Keratinocyte (primary cell): ENCODE measurements around the gene FAM53B. TPM values are rescaled to one million over a fixed set of nuclear protein-coding genes. Genes with fewer than 3 reads are reported as not detected.

Source experiments
- DNase-seq: peaks from one replicate; pipeline ENCODE4 v3.0.0-alpha.2; 2011; ENCODE audit warnings: low read depth, missing footprints, low spot score
- FAIRE-seq: peaks from 2 replicates; lab custom pipeline; 2011; peaks lifted over from hg19 to GRCh38; lab: Jason Lieb, UNC
- H2AFZ ChIP-seq: 2 replicates; pipeline ENCODE4 v1.6.0; 2012; ENCODE audit warnings: low read length, control low read depth, inconsistent platforms; ENCODE audit not compliant: control insufficient read depth
- H3K27ac ChIP-seq: 2 replicates; pipeline ENCODE4 v1.5.1; 2011; ENCODE audit warnings: low read length; ENCODE audit not compliant: control insufficient read depth, insufficient read depth
- H3K27me3 ChIP-seq: 3 replicates; pipeline ENCODE4 v1.6.0; 2011; ENCODE audit warnings: low read length; ENCODE audit not compliant: control insufficient read depth, insufficient read depth; ENCODE audit errors: extremely low read depth
- H3K36me3 ChIP-seq, 2 experiments: 2 replicates in 1 of 2; 3 replicates in 1 of 2; pipeline ENCODE4 v1.5.1; 2011; ENCODE audit warnings: low read length in 2 of 2, mild to moderate bottlenecking in 1 of 2; ENCODE audit not compliant: control insufficient read depth in 2 of 2, insufficient read depth in 2 of 2; ENCODE audit errors: extremely low read depth in 1 of 2
- H3K4me1 ChIP-seq: 3 replicates; pipeline ENCODE4 v1.5.1; 2011; ENCODE audit warnings: low read length; ENCODE audit not compliant: control insufficient read depth, insufficient read depth; ENCODE audit errors: extremely low read depth
- H3K4me2 ChIP-seq: 3 replicates; pipeline ENCODE4 v1.6.0; 2011; ENCODE audit warnings: low read depth, low read length; ENCODE audit not compliant: control insufficient read depth, insufficient read depth; ENCODE audit errors: extremely low read depth
- H3K4me3 ChIP-seq, 3 experiments: fragments of 200-600 bp in 1 of 3; sonication (generic) in 1 of 3; 2 replicates in 2 of 3; 3 replicates in 1 of 3; pipeline ENCODE4 v1.5.1; 2011 to 2016; ENCODE audit warnings: low read length in 3 of 3, mild to moderate bottlenecking in 3 of 3, control low read depth in 2 of 3, inconsistent platforms in 1 of 3, low read depth in 1 of 3, mixed read lengths in 1 of 3, mixed run types in 1 of 3, moderate library complexity in 1 of 3; ENCODE audit not compliant: control insufficient read depth in 2 of 3, insufficient read depth in 2 of 3; ENCODE audit errors: extremely low read depth in 1 of 3
- H3K79me2 ChIP-seq: 2 replicates; pipeline ENCODE4 v1.6.0; 2012; ENCODE audit warnings: low read length; ENCODE audit not compliant: control insufficient read depth, insufficient read depth
- H3K9ac ChIP-seq: 3 replicates; pipeline ENCODE4 v1.6.0; 2011; ENCODE audit warnings: low read length; ENCODE audit not compliant: control insufficient read depth, insufficient read depth; ENCODE audit errors: extremely low read depth
- H3K9me1 ChIP-seq: 3 replicates; pipeline ENCODE4 v1.6.0; 2011; ENCODE audit warnings: low read length; ENCODE audit not compliant: control insufficient read depth, insufficient read depth; ENCODE audit errors: extremely low read depth
- H3K9me3 ChIP-seq: 2 replicates; pipeline ENCODE4 v1.5.1; 2012; ENCODE audit warnings: low read depth, low read length; ENCODE audit not compliant: control insufficient read depth
- H4K20me1 ChIP-seq: 3 replicates; pipeline ENCODE4 v1.6.0; 2011; ENCODE audit warnings: low read length; ENCODE audit not compliant: control insufficient read depth, insufficient read depth; ENCODE audit errors: extremely low read depth
- EZH2 ChIP-seq: IDR thresholded peaks from one replicate; pipeline ENCODE4 v1.6.1; 2012; ENCODE audit warnings: inconsistent platforms, mild to moderate bottlenecking, low read length, moderate library complexity
- dilution Hi-C: fragments of 300-500 bp; cut with MboI; formaldehyde crosslinking; loops from one replicate; pipeline ENCODE4 v1.7.0; 2020; ENCODE audit warnings: low sequenced_read_pairs; ENCODE audit not compliant: extremely low pct_ligation_motif_present
- polyA plus RNA-seq, 5 experiments: library from polyadenylated mRNA; depleted of rRNA in 3 of 5; stranded (reverse) in 3 of 5; stranded (forward) in 1 of 5; unstranded in 1 of 5; fragments of >200 nt; gene quantifications; 1 replicate in 1 of 5; 2 replicates in 3 of 5; 3 replicates in 1 of 5; pipeline versions ENCODE4 v1.2.1 to v1.2.3, GENCODE V29; 2011 to 2012; ENCODE audit warnings: missing spikeins in 2 of 5, low read depth in 1 of 5, low replicate concordance in 1 of 5
- TF ChIP-seq, protein P1 (sequence below), 3 experiments: IDR thresholded peaks in 1 of 3; conservative IDR thresholded peaks in 1 of 3; optimal IDR thresholded peaks in 1 of 3; 2 replicates in 2 of 3; 3 replicates in 1 of 3; pipeline versions ENCODE3 to v1.5.1; 2011; ENCODE audit warnings: low read length in 3 of 3, mild to moderate bottlenecking in 3 of 3, moderate library complexity in 2 of 3, control low read depth in 1 of 3, inconsistent platforms in 1 of 3; ENCODE audit not compliant: insufficient read depth in 2 of 3; ENCODE audit errors: extremely low read depth in 1 of 3

Gene FAM53B
- polyA plus RNA-seq, 1 donor (not counting 4 experiments of a cell fraction or from before 2014, with no cell fraction given): 8.6 TPM

GRCh38 chr10:124616836-124617130 lies 127.4 kb downstream of the FAM53B start:
- DNase-seq (no peak), FAIRE-seq (no peak)
- H3K4me2 ChIP-seq: no peak overlapping the region
- H3K27me3 ChIP-seq: no peaks in the 10 kb centered on the region
- no peak overlapping the region for H3K9ac ChIP-seq
- H3K9me3 ChIP-seq: no peaks in the 10 kb centered on the region
- H3K4me3 ChIP-seq: no peak overlapping the region
- peaks cover 3 to 7% of the 10 kb centered on the region in 2 experiments for H3K36me3 ChIP-seq
- H3K79me2 ChIP-seq: no peaks in the 10 kb centered on the region
- TF ChIP-seq EZH2: no peak
- TF ChIP-seq, protein P1, sequence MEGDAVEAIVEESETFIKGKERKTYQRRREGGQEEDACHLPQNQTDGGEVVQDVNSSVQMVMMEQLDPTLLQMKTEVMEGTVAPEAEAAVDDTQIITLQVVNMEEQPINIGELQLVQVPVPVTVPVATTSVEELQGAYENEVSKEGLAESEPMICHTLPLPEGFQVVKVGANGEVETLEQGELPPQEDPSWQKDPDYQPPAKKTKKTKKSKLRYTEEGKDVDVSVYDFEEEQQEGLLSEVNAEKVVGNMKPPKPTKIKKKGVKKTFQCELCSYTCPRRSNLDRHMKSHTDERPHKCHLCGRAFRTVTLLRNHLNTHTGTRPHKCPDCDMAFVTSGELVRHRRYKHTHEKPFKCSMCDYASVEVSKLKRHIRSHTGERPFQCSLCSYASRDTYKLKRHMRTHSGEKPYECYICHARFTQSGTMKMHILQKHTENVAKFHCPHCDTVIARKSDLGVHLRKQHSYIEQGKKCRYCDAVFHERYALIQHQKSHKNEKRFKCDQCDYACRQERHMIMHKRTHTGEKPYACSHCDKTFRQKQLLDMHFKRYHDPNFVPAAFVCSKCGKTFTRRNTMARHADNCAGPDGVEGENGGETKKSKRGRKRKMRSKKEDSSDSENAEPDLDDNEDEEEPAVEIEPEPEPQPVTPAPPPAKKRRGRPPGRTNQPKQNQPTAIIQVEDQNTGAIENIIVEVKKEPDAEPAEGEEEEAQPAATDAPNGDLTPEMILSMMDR (optimal IDR thresholded peaks at IDR 0.05 in 1 of 3, IDR thresholded peaks at IDR 0.05 in 1 of 3, conservative IDR thresholded peaks at IDR 0.05 in 1 of 3; ENCODE audit: extremely low read depth in 1 of 3, insufficient read depth in 2 of 3, low read length in 3 of 3): no peak
- H4K20me1 ChIP-seq: no peaks in the 10 kb centered on the region
- H3K27ac ChIP-seq: no peak overlapping the region
- H2AFZ ChIP-seq: no peak overlapping the region
- no peaks in the 10 kb centered on the region for H3K9me1 ChIP-seq
- H3K4me1 ChIP-seq: peaks cover 15% of the 10 kb centered on the region
- dilution Hi-C loops: no loop called here

GRCh38 chr10:124616040-124616835 lies 127.9 kb downstream of the FAM53B start:
- H3K9me3 ChIP-seq: no peaks in the 10 kb centered on the region
- no peak overlapping the region for H2AFZ ChIP-seq
- no peak overlapping the region for H3K27ac ChIP-seq
- no peaks in the 10 kb centered on the region for H3K79me2 ChIP-seq
- H3K36me3 ChIP-seq: peaks cover 3 to 5% of the 10 kb centered on the region in 2 experiments
- no peaks in the 10 kb centered on the region for H3K9me1 ChIP-seq
- TF ChIP-seq, protein P1 (optimal IDR thresholded peaks at IDR 0.05 in 1 of 3, IDR thresholded peaks at IDR 0.05 in 1 of 3, conservative IDR thresholded peaks at IDR 0.05 in 1 of 3; ENCODE audit: extremely low read depth in 1 of 3, insufficient read depth in 2 of 3, low read length in 3 of 3): no peak
- TF ChIP-seq EZH2: no peak
- no peak overlapping the region for H3K9ac ChIP-seq
- H3K4me3 ChIP-seq: no peak overlapping the region
- dilution Hi-C loops: no loop called here
- H3K4me1 ChIP-seq: peaks cover 15% of the 10 kb centered on the region
- no peaks in the 10 kb centered on the region for H3K27me3 ChIP-seq
- H3K4me2 ChIP-seq: no peak overlapping the region
- no peak for FAIRE-seq
- no peak for DNase-seq
- no peaks in the 10 kb centered on the region for H4K20me1 ChIP-seq
